ENCODE results near the gene COX5B. TPM values are rescaled to one million over a fixed set of nuclear protein-coding genes. Genes with fewer than 3 reads are reported as not detected.
"Not testable (repeated sequence)": the region's sequence is repeated elsewhere in the genome, so short reads cannot be mapped to it uniquely, and the experiment has no call there.

Gene COX5B
- total RNA-seq, 5 donors from 2014 or later (not counting 1 experiment from before 2014, with no cell fraction given) = 108 to 142 (median 119) TPM

- H3K27me3 Mint-ChIP-seq; H3K4me1 Mint-ChIP-seq; H3K9me3 Mint-ChIP-seq; H3K27me3 ChIP-seq (replicated peaks in 1 of 2; ENCODE audit: control insufficient read depth in 2 of 2, extremely low read depth in 1 of 2, insufficient read depth in 2 of 2, low read length in 1 of 2); H3K4me3 ChIP-seq (ENCODE audit: control insufficient read depth in 1 of 2, extremely low read depth in 1 of 2, low read length in 1 of 2); CTCF ChIA-PET; DNase-seq; H3K27ac ChIP-seq (ENCODE audit: low read length); H3K36me3 Mint-ChIP-seq; POLR2A ChIA-PET; H3K36me3 ChIP-seq (ENCODE audit: control insufficient read depth in 2 of 2, extremely low read depth in 1 of 2, insufficient read depth in 1 of 2, low read length in 1 of 2); H3K9me3 ChIP-seq; H3K4me3 Mint-ChIP-seq; ATAC-seq (replicated peaks in 1 of 4); H3K4me1 ChIP-seq (ENCODE audit: control insufficient read depth in 1 of 2, extremely low read depth in 1 of 2, insufficient read depth in 2 of 2, low read length in 2 of 2); H3K27ac Mint-ChIP-seq: not testable (repeated sequence)
- no CpG with 5 or more reads among the region's 7 CpGs for WGBS (ENCODE audit: insufficient coverage)
These were observed 34.0 kb upstream of the COX5B start for GRCh38 chr2:97611895-97612294.

- ATAC-seq (replicated peaks in 1 of 4); H3K27ac Mint-ChIP-seq; H3K36me3 ChIP-seq (ENCODE audit: control insufficient read depth in 2 of 2, extremely low read depth in 1 of 2, insufficient read depth in 1 of 2, low read length in 1 of 2); H3K4me3 Mint-ChIP-seq; H3K27me3 Mint-ChIP-seq; H3K9me3 Mint-ChIP-seq; H3K4me1 ChIP-seq (ENCODE audit: control insufficient read depth in 1 of 2, extremely low read depth in 1 of 2, insufficient read depth in 2 of 2, low read length in 2 of 2); H3K4me3 ChIP-seq (ENCODE audit: control insufficient read depth in 1 of 2, extremely low read depth in 1 of 2, low read length in 1 of 2); H3K27me3 ChIP-seq (replicated peaks in 1 of 2; ENCODE audit: control insufficient read depth in 2 of 2, extremely low read depth in 1 of 2, insufficient read depth in 2 of 2, low read length in 1 of 2); POLR2A ChIA-PET; H3K4me1 Mint-ChIP-seq; H3K36me3 Mint-ChIP-seq; DNase-seq; H3K27ac ChIP-seq (ENCODE audit: low read length); H3K9me3 ChIP-seq; CTCF ChIA-PET: not testable (repeated sequence)
- no CpG with 5 or more reads among the region's 8 CpGs for WGBS (ENCODE audit: insufficient coverage)
These were observed 30.1 kb upstream of the COX5B start for GRCh38 chr2:97615746-97616145.

- DNase-seq (no peak), ATAC-seq (replicated peaks in 1 of 4) (no peak)
- Mint-ChIP-seq H3K4me3 (no peak overlapping the region), H3K4me1 (no peaks in the 10 kb centered on the region), H3K27me3 (no peaks in the 10 kb centered on the region), H3K27ac (no peak overlapping the region), H3K36me3 (no peaks in the 10 kb centered on the region), H3K9me3 (no peaks in the 10 kb centered on the region)
- POLR2A ChIA-PET = no interaction called here
- H3K9me3 ChIP-seq = no peaks in the 10 kb centered on the region
- WGBS (ENCODE audit: insufficient coverage) = 90% methylated on average over 6 of the region's 6 CpGs
- no peaks in the 10 kb centered on the region for H3K27me3 ChIP-seq (replicated peaks in 1 of 2; ENCODE audit: control insufficient read depth in 2 of 2, extremely low read depth in 1 of 2, insufficient read depth in 2 of 2, low read length in 1 of 2)
- no peak overlapping the region for H3K4me3 ChIP-seq (ENCODE audit: control insufficient read depth in 1 of 2, extremely low read depth in 1 of 2, low read length in 1 of 2)
- H3K4me1 ChIP-seq (ENCODE audit: control insufficient read depth in 1 of 2, extremely low read depth in 1 of 2, insufficient read depth in 2 of 2, low read length in 2 of 2) = no peaks in the 10 kb centered on the region
- H3K27ac ChIP-seq (ENCODE audit: low read length) = no peak overlapping the region
- CTCF ChIA-PET = no interaction called here
- H3K36me3 ChIP-seq (ENCODE audit: control insufficient read depth in 2 of 2, extremely low read depth in 1 of 2, insufficient read depth in 1 of 2, low read length in 1 of 2) = no peaks in the 10 kb centered on the region
These were observed 28.0 kb upstream of the COX5B start for GRCh38 chr2:97617911-97618310.

GRCh38 chr2:97618939-97619827 lies 26.7 kb upstream of the COX5B start:
- POLR2A ChIA-PET = not testable (repeated sequence)

GRCh38 chr2:97620492-97620891 lies 25.4 kb upstream of the COX5B start:
- POLR2A ChIA-PET; H3K4me3 Mint-ChIP-seq; H3K4me1 ChIP-seq (ENCODE audit: control insufficient read depth in 1 of 2, extremely low read depth in 1 of 2, insufficient read depth in 2 of 2, low read length in 2 of 2); H3K27me3 ChIP-seq (replicated peaks in 1 of 2; ENCODE audit: control insufficient read depth in 2 of 2, extremely low read depth in 1 of 2, insufficient read depth in 2 of 2, low read length in 1 of 2); ATAC-seq (replicated peaks in 1 of 4); DNase-seq; H3K4me1 Mint-ChIP-seq; H3K9me3 ChIP-seq; CTCF ChIA-PET; H3K36me3 ChIP-seq (ENCODE audit: control insufficient read depth in 2 of 2, extremely low read depth in 1 of 2, insufficient read depth in 1 of 2, low read length in 1 of 2); H3K36me3 Mint-ChIP-seq; H3K4me3 ChIP-seq (ENCODE audit: control insufficient read depth in 1 of 2, extremely low read depth in 1 of 2, low read length in 1 of 2); H3K9me3 Mint-ChIP-seq; H3K27ac ChIP-seq (ENCODE audit: low read length); H3K27me3 Mint-ChIP-seq; H3K27ac Mint-ChIP-seq: not testable (repeated sequence)
- WGBS (ENCODE audit: insufficient coverage) = 39% methylated on average over 1 of the region's 1 CpG

More at GRCh38 chr2:97618939-97619827, 26.7 kb upstream of the COX5B start:
- H3K27ac Mint-ChIP-seq; H3K4me3 ChIP-seq (ENCODE audit: control insufficient read depth in 1 of 2, extremely low read depth in 1 of 2, low read length in 1 of 2); CTCF ChIA-PET; H3K9me3 Mint-ChIP-seq; H3K9me3 ChIP-seq; H3K27ac ChIP-seq (ENCODE audit: low read length); H3K4me3 Mint-ChIP-seq; DNase-seq; H3K27me3 Mint-ChIP-seq; H3K4me1 Mint-ChIP-seq; H3K27me3 ChIP-seq (replicated peaks in 1 of 2; ENCODE audit: control insufficient read depth in 2 of 2, extremely low read depth in 1 of 2, insufficient read depth in 2 of 2, low read length in 1 of 2); H3K36me3 Mint-ChIP-seq; H3K4me1 ChIP-seq (ENCODE audit: control insufficient read depth in 1 of 2, extremely low read depth in 1 of 2, insufficient read depth in 2 of 2, low read length in 2 of 2); H3K36me3 ChIP-seq (ENCODE audit: control insufficient read depth in 2 of 2, extremely low read depth in 1 of 2, insufficient read depth in 1 of 2, low read length in 1 of 2): not testable (repeated sequence)
- ATAC-seq (replicated peaks in 1 of 4) = peak in 1 of 4 experiments; percentile 63
- WGBS (ENCODE audit: insufficient coverage) = 90% methylated on average over 5 of the region's 14 CpGs

GRCh38 chr2:97622976-97623375 lies 22.9 kb upstream of the COX5B start:
- H3K9me3 Mint-ChIP-seq; POLR2A ChIA-PET; H3K36me3 ChIP-seq (ENCODE audit: control insufficient read depth in 2 of 2, extremely low read depth in 1 of 2, insufficient read depth in 1 of 2, low read length in 1 of 2); ATAC-seq (replicated peaks in 1 of 4); H3K4me1 Mint-ChIP-seq; H3K36me3 Mint-ChIP-seq; H3K9me3 ChIP-seq; H3K27ac ChIP-seq (ENCODE audit: low read length); H3K4me3 ChIP-seq (ENCODE audit: control insufficient read depth in 1 of 2, extremely low read depth in 1 of 2, low read length in 1 of 2); H3K4me1 ChIP-seq (ENCODE audit: control insufficient read depth in 1 of 2, extremely low read depth in 1 of 2, insufficient read depth in 2 of 2, low read length in 2 of 2); H3K4me3 Mint-ChIP-seq; H3K27me3 ChIP-seq (replicated peaks in 1 of 2; ENCODE audit: control insufficient read depth in 2 of 2, extremely low read depth in 1 of 2, insufficient read depth in 2 of 2, low read length in 1 of 2); H3K27me3 Mint-ChIP-seq; CTCF ChIA-PET; H3K27ac Mint-ChIP-seq; DNase-seq: not testable (repeated sequence)
